Stimulated activated CD8-positive, alpha-beta memory T cell treated with anti-CD3 and anti-CD28 coated beads, Interleukin-15, amount 100 ng/mL, for 4 hours (primary cell): ENCODE measurements around the gene MCU.
"Not testable (repeated sequence)": the region's sequence is repeated elsewhere in the genome, so short reads cannot be mapped to it uniquely, and the experiment has no call there.

Source experiments
- DNase-seq, 2 donors: peaks; one replicate each; pipeline ENCODE4 v3.0.0-alpha.2; 2020; ENCODE audit warnings: low read depth in 2 of 2

MCU gene

GRCh38 chr10:72762042-72762441, 70.1 kb downstream of the MCU start:
- DNase-seq, result no peak

DNA sequence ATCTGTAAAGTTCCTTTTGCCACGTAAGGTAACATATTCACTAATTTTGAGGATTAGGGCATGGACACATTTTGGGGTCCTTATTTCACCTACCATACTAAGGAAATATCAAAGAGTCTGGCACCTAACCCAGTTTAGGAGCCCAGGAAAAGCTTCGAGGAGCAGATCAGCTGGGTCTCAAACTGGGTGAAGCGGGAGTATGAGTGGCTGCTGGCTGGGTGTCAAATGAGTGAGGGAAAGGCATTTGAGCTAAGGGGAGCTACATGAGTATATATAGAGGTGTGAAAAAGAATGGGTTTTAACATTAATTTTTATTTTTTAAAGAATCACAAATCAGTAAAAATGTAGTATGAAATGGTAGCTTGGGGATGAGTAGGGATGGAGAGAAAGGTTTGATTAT, 71.3 kb downstream of the MCU start:
- DNase-seq, result no peak

DNA sequence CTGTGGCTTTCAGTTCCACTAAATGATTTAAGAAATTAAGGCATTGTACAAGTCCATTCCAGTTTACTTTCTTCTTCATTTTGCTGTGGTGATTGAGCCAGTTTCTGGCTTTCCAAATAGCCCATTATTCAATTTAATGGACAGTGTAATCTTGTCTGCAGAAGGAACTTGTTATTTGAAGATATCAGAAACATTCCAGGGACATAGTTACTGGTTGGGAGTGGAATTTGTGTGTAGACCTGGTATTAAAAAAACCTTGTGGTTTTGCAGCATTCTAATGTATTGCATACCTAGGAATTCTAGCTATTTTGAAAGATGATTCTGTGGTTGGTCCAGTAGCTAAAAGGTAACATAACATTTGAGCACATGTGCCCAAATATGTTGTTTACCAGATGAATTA, 72.2 kb downstream of the MCU start:
- no peak for DNase-seq

GRCh38 chr10:72765051-72765745, 73.3 kb downstream of the MCU start:
- DNase-seq, result no peak

GRCh38 chr10:72771195-72771594, 79.3 kb downstream of the MCU start:
- DNase-seq, result not testable (repeated sequence)

DNA sequence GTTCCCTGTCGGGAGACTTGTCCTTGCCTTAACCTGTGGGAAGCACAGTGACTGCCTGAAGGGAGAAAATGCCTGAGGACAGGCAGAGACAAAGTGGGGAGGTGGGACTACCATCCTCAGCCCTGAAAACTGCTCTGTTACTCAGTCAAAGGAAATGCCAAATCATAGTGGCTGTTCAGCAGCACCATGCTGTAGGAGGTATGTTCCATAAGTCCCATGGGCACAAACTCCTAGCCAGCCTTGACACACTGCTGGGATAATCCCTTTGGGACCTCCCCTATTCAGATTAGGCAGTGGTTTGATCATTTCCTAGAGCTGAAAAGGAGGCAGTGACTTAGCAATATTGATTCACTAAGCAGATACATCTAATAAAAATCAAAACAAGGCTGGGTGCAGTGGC, 80.1 kb downstream of the MCU start:
- DNase-seq, result no peak

DNA sequence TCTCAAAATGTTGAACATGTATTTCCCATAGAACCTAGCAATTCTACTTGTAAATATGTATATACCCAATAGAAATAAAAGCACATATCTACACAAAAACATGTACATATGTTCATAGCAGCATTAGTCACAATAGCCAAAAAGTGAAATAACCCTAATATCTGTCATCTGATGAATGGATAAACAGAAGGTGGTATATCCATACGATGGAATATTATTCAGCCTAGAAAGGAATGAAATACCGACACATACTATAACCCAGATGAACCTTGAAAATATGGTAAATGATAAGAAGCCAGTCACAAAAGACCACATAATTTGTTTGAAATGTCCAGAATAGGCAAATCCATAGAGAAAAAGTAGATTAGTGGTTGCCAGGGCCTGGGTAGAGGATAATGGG, 87.9 kb downstream of the MCU start:
- no peak for DNase-seq

GRCh38 chr10:72782649-72783330, 90.8 kb downstream of the MCU start:
- no peak for DNase-seq

GRCh38 chr10:72783410-72783833, 91.5 kb downstream of the MCU start:
- DNase-seq, result no peak

- DNase-seq, result no peak
Measured at GRCh38 chr10:72784551-72785351, 92.8 kb downstream of the MCU start.

DNA sequence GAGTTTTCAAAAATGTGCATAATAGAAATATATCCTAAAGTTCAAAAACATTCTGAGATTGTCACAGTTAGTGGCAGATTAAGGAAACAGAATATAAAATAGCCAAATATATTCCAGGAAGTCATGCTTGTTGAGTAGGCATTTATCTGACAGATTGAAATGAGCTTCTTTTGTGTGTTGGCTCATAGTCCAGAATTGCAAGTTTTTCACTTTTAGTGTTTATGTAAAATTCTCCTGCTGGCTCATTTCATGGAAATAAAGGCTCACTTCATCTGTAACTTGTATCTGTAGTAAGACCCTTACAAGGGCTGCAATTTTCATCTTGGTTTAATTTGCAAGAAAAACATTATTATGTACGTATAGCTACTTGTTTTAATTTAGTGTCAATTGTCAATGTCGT, 93.5 kb downstream of the MCU start:
- DNase-seq, result no peak

DNA sequence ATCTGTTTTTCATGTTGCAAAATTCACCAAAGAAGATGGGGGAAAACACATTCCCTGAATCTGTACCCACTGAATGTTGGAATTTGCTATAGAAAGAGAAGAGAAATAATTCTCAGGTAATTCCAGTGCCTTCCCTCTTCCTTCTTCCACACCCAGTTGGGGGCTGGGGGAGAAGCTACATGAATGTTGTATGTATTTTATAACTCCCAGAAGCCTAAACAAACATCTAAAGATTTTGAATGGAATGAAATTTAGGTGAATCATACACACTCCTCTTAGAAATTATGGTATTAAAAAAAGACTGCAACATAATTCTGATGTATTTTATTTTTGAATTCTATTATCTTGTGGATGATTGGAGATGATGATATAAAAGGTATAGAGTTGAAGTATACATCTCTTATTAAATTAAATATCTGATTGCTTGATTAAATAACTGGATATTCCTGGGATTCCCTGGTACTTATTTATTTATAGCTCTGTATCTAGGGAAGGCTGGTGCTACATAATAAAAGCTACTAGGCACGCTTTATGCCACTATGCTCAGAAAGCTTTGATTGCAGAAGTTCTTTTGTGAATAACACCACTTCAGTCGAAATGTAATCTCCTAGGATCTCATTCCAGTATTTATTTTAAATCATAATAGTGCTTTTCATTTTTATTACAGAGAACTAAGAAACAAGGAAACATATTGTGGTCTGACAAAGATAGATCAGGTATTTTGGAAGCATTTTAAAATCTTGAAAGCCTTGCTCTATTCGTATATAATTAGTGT, 98.5 kb downstream of the MCU start:
- no peak for DNase-seq

GRCh38 chr10:72792288-72792687, 100.3 kb downstream of the MCU start:
- DNase-seq, result no peak

- no peak for DNase-seq
Measured at GRCh38 chr10:72793752-72794151, 101.8 kb downstream of the MCU start.

GRCh38 chr10:72794260-72794659, 102.3 kb downstream of the MCU start:
- no peak for DNase-seq

GRCh38 chr10:72796042-72796441, 104.1 kb downstream of the MCU start:
- DNase-seq, result no peak

GRCh38 chr10:72796538-72796937, 104.6 kb downstream of the MCU start:
- DNase-seq, result no peak

DNA sequence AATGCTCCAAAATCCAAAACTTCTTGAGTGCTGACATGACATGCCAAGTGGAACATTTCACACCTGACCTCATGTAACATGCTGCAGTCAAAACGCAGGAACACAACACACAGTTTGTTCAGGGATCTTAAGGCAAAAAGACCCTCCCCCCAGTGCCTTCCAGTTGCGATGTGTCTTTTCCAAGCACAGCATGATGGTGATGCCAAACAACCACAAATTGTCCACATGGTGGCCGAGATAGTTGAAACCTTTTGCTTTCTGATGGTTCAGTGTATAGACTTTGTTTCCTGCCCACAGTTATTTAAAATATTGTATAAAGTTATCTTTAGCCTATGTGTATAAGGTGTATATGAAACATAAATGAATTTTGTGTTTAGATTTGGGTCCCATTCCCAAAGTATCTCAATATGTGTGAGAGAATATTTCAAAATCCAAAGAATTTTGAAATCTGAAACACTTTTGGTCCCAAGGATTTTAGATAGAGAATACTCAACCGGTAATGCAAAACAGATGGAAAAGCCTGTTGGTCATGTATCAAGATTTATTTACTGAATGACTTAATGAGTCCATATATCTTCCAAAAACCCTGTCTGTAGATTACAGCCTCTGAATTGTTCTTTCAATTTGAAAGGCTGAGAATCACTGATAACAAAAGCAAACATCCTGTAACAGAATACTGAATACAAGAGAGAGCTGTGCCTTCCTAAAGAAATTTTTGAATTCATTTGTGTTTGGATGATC, 108.2 kb downstream of the MCU start:
- no peak for DNase-seq

- DNase-seq, result no peak
Measured at GRCh38 chr10:72800741-72801092, 108.8 kb downstream of the MCU start.

- no peak for DNase-seq
Measured at GRCh38 chr10:72801263-72801868, 109.4 kb downstream of the MCU start.

DNA sequence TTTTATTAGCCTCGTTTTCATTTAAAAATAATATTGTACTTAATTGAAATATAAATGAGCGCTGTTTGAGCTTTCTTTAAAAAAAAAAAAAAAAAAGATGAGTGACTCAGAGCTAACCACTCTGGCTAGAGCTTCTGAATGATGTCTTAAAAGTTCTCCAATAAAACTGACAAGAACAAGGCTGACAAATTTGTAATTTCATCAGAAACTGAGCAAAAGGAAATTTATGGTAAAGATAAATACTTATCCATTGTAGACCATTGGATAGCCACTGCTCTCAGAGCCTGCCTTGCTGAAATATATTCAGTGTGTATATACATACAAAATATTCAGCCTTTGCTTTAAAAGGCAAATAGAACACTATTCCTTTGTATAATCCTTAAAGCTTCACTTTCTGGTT, 110.4 kb downstream of the MCU start:
- no peak for DNase-seq
